ENCODE data around the gene RNLS. TPM values are rescaled to one million over a fixed set of nuclear protein-coding genes. Genes with fewer than 3 reads are reported as not detected.

The RNLS gene
- total and polyA plus RNA-seq, 2 of the 8 experiments (the other 6 are each of a cell fraction or from before 2014, with no cell fraction given) = 7.5 to 12.7 TPM

DNA sequence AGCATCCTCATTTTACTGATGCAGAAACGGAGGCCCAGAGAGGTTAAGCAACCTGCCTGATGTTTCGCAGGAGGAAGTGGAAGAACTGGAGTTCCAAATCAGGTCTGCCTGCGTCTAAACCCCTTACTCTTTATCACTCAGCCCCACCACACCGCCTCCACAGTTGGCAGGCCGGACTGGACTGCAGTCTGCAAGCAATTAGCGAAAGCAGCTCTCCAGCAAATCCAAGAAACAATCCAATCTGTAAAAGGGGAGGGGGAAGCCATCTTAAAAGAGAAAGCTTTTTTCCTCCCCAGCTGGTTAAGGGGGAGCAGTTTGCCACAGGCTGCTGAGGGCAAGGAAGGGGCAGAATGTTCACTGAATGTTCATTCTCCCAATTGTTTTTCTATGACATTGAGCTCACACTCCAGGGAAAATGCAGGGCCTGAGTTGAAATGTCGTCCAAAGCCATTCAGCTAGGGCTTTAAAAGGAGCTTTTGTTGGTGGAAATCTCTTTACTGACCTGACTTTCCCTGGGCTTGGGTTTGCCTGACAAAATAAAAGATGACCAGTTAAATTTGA is 350.1 kb downstream of the RNLS start:
- Histone ChIP-seq H4K8ac (ENCODE audit: extremely low read depth, insufficient read depth, low read length) (no peak overlapping the region; the same call in 1 of the 2 replicates), H3K79me2 (ENCODE audit: control insufficient read depth in 1 of 2, insufficient read depth in 2 of 2, low read length in 2 of 2) (no peaks in the 10 kb centered on the region), H2BK12ac (ENCODE audit: low read depth, low read length) (no peak overlapping the region), H3K23ac (ENCODE audit: insufficient read length) (no peak overlapping the region), H2AK5ac (ENCODE audit: low read depth, low read length) (no peak overlapping the region), H3K27me3 (replicated peaks in 1 of 4; ENCODE audit: control insufficient read depth in 3 of 4, extremely low read depth in 1 of 4, insufficient read depth in 3 of 4, low read length in 3 of 4) (no peaks in the 10 kb centered on the region; a peak in 1 of 7 replicates), H3K4me2 (ENCODE audit: insufficient read depth in 1 of 2, low read depth in 2 of 2, low read length in 2 of 2) (no peak overlapping the region), H4K5ac (ENCODE audit: insufficient read length, low read depth, low read length) (no peak overlapping the region), H3K79me1 (ENCODE audit: low read depth, low read length) (no peaks in the 10 kb centered on the region), H3K9ac (replicated peaks in 1 of 4; ENCODE audit: extremely low read depth in 1 of 4, low read depth in 3 of 4, low read length in 3 of 4) (no peak overlapping the region), H2BK120ac (replicated peaks; ENCODE audit: low read depth, low read length) (no peak overlapping the region), H3K36me3 (ENCODE audit: control insufficient read depth in 2 of 4, insufficient read depth in 4 of 4, low read length in 3 of 4) (no peaks in the 10 kb centered on the region), H2BK5ac (ENCODE audit: low read depth, low read length) (no peak overlapping the region), H3K14ac (ENCODE audit: insufficient read length) (no peak overlapping the region), H3K4ac (replicated peaks; ENCODE audit: insufficient read length, low read depth, low read length) (no peak overlapping the region), H3K23me2 (ENCODE audit: low read depth, low read length) (no peaks in the 10 kb centered on the region), H4K91ac (replicated peaks; ENCODE audit: insufficient read length, low read length) (no peak overlapping the region), H3K27ac (ENCODE audit: low read depth, low read length) (no peak overlapping the region), H4K20me1 (replicated peaks in 1 of 2; ENCODE audit: control insufficient read depth in 1 of 2, insufficient read depth in 2 of 2, low read length in 2 of 2) (no peaks in the 10 kb centered on the region), H2BK20ac (ENCODE audit: low read length) (no peak overlapping the region), H2BK15ac (ENCODE audit: low read length) (no peak overlapping the region), H3K18ac (ENCODE audit: extremely low read depth, low read length) (no peak overlapping the region), H3K4me1 (replicated peaks in 1 of 4; ENCODE audit: control insufficient read depth in 3 of 4, insufficient read depth in 4 of 4, low read length in 3 of 4) (peaks cover 0 to 4% (median 1%) of the 10 kb centered on the region in 4 experiments; a peak in 3 of 7 replicates), H2AFZ (ENCODE audit: low read length) (no peak overlapping the region), H3K9me3 (ENCODE audit: insufficient read depth in 2 of 2, low read depth in 1 of 2, low read length in 1 of 2) (no peaks in the 10 kb centered on the region), H3K4me3 (ENCODE audit: extremely low read depth in 1 of 4, insufficient read depth in 2 of 4, low read depth in 3 of 4, low read length in 4 of 4) (no peak overlapping the region), H3K56ac (replicated peaks; ENCODE audit: insufficient read length, low read depth, low read length) (no peak overlapping the region)
- no peak for FAIRE-seq
- WGBS, 2 experiments (ENCODE audit: extremely low coverage in 1 of 2, insufficient coverage in 1 of 2, insufficient read length in 1 of 2, insufficient replicate concordance in 2 of 2, low coverage in 1 of 2, low lambda C conversion rate in 2 of 2, missing lambda C conversion rate in 1 of 2) = 85% methylated on average over 7 of the region's 7 CpGs; no CpG with 5 or more reads in 1 of the 2 experiments
- DNase-seq (ENCODE audit: low read depth in 1 of 2, low spot score in 2 of 2) = no peak
- ChIA-PET POLR2A (ENCODE audit: partially characterized antibody) (no interaction called here), CTCF (ENCODE audit: partially characterized antibody) (interaction anchor here (0.7 to 1.0 kb wide), 3 partner anchors 11 to 38 kb away, joined by 3 to 5 read pairs (median 3); no protein-coding TSS in a partner anchor)
- TF ChIP-seq GABPA (IDR thresholded peaks at IDR 0.05; ENCODE audit: borderline replicate concordance, insufficient read depth, low read length) (no peak), ZNF274 (IDR thresholded peaks at IDR 0.05; ENCODE audit: borderline replicate concordance, extremely low read depth, low read length) (no peak), SUZ12 (IDR thresholded peaks at IDR 0.05; ENCODE audit: low read length) (no peak), KDM4A (IDR thresholded peaks at IDR 0.05; ENCODE audit: low read depth, low read length, severe bottlenecking) (no peak), KDM1A (IDR thresholded peaks at IDR 0.05; ENCODE audit: borderline replicate concordance, low read length) (no peak), CBX5 (IDR thresholded peaks at IDR 0.05; ENCODE audit: low read depth, low read length) (no peak), SIX5 (IDR thresholded peaks at IDR 0.05; ENCODE audit: low read depth, low read length) (no peak), BCL11A (IDR thresholded peaks at IDR 0.05; ENCODE audit: low read depth in 2 of 2, low read length in 2 of 2) (no peak), POLR2AphosphoS5 (IDR thresholded peaks at IDR 0.05; ENCODE audit: low read depth, low read length) (no peak), TAF1 (IDR thresholded peaks at IDR 0.05; ENCODE audit: low read depth, low read length) (no peak), SP2 (IDR thresholded peaks at IDR 0.05; ENCODE audit: low read length) (no peak), PHF8 (conservative IDR thresholded peaks at IDR 0.05; ENCODE audit: low read depth, low read length) (no peak)
